ENCODE results near the gene ADAMTS14.
"Not testable (repeated sequence)": the region's sequence is repeated elsewhere in the genome, so short reads cannot be mapped to it uniquely, and the experiment has no call there.

ADAMTS14 gene

GRCh38 chr10:70758757-70759514 lies 86.6 kb downstream of the ADAMTS14 start:
- H3K9me3 ChIP-seq (ENCODE audit: control insufficient read depth in 1 of 2, low read length in 2 of 2) = no peaks in the 10 kb centered on the region
- no peak overlapping the region for H3K27ac ChIP-seq (ENCODE audit: low read length)
- no peak overlapping the region for H3K4me3 ChIP-seq (ENCODE audit: low read depth in 1 of 2, low read length in 2 of 2)
- no peaks in the 10 kb centered on the region for H3K36me3 ChIP-seq (ENCODE audit: control insufficient read depth in 1 of 2, insufficient read depth in 2 of 2, low read length in 2 of 2)
- H3K4me1 ChIP-seq (ENCODE audit: control insufficient read depth in 1 of 2, insufficient read depth in 2 of 2, low read length in 2 of 2) = no peaks in the 10 kb centered on the region
- H3K27me3 ChIP-seq (ENCODE audit: low read depth, low read length) = no peaks in the 10 kb centered on the region

- H3K4me3 ChIP-seq (ENCODE audit: low read depth in 1 of 2, low read length in 2 of 2) = no peak overlapping the region
- H3K27ac ChIP-seq (ENCODE audit: low read length) = no peak overlapping the region
- no peaks in the 10 kb centered on the region for H3K9me3 ChIP-seq (ENCODE audit: control insufficient read depth in 1 of 2, low read length in 2 of 2)
- no peaks in the 10 kb centered on the region for H3K36me3 ChIP-seq (ENCODE audit: control insufficient read depth in 1 of 2, insufficient read depth in 2 of 2, low read length in 2 of 2)
- H3K4me1 ChIP-seq (ENCODE audit: control insufficient read depth in 1 of 2, insufficient read depth in 2 of 2, low read length in 2 of 2) = no peaks in the 10 kb centered on the region
- no peaks in the 10 kb centered on the region for H3K27me3 ChIP-seq (ENCODE audit: low read depth, low read length)
Observed at GRCh38 chr10:70759781-70760180, 87.5 kb downstream of the ADAMTS14 start.

- Histone ChIP-seq H3K27ac (ENCODE audit: low read length) (no peak overlapping the region), H3K27me3 (ENCODE audit: low read depth, low read length) (no peaks in the 10 kb centered on the region), H3K4me1 (ENCODE audit: control insufficient read depth in 1 of 2, insufficient read depth in 2 of 2, low read length in 2 of 2) (no peaks in the 10 kb centered on the region), H3K4me3 (ENCODE audit: low read depth in 1 of 2, low read length in 2 of 2) (no peak overlapping the region), H3K9me3 (ENCODE audit: control insufficient read depth in 1 of 2, low read length in 2 of 2) (no peaks in the 10 kb centered on the region), H3K36me3 (ENCODE audit: control insufficient read depth in 1 of 2, insufficient read depth in 2 of 2, low read length in 2 of 2) (no peaks in the 10 kb centered on the region)
Observed at GRCh38 chr10:70760271-70760787, 88.0 kb downstream of the ADAMTS14 start.

GRCh38 chr10:70761031-70761601 lies 88.8 kb downstream of the ADAMTS14 start:
- Histone ChIP-seq H3K27ac (ENCODE audit: low read length) (no peak overlapping the region), H3K4me3 (ENCODE audit: low read depth in 1 of 2, low read length in 2 of 2) (no peak overlapping the region), H3K27me3 (ENCODE audit: low read depth, low read length) (no peaks in the 10 kb centered on the region)

GRCh38 chr10:70761727-70762350 lies 89.5 kb downstream of the ADAMTS14 start:
- Histone ChIP-seq H3K36me3 (ENCODE audit: control insufficient read depth in 1 of 2, insufficient read depth in 2 of 2, low read length in 2 of 2) (no peaks in the 10 kb centered on the region), H3K27me3 (ENCODE audit: low read depth, low read length) (no peaks in the 10 kb centered on the region), H3K27ac (ENCODE audit: low read length) (no peak overlapping the region)

More at GRCh38 chr10:70761031-70761601, 88.8 kb downstream of the ADAMTS14 start:
- Histone ChIP-seq H3K4me1 (ENCODE audit: control insufficient read depth in 1 of 2, insufficient read depth in 2 of 2, low read length in 2 of 2) (no peaks in the 10 kb centered on the region), H3K9me3 (ENCODE audit: control insufficient read depth in 1 of 2, low read length in 2 of 2) (no peaks in the 10 kb centered on the region), H3K36me3 (ENCODE audit: control insufficient read depth in 1 of 2, insufficient read depth in 2 of 2, low read length in 2 of 2) (no peaks in the 10 kb centered on the region)

GRCh38 chr10:70762441-70763175 lies 90.3 kb downstream of the ADAMTS14 start:
- Histone ChIP-seq H3K4me3 (ENCODE audit: low read depth in 1 of 2, low read length in 2 of 2) (no peak overlapping the region), H3K27me3 (ENCODE audit: low read depth, low read length) (no peaks in the 10 kb centered on the region), H3K4me1 (ENCODE audit: control insufficient read depth in 1 of 2, insufficient read depth in 2 of 2, low read length in 2 of 2) (no peaks in the 10 kb centered on the region), H3K9me3 (ENCODE audit: control insufficient read depth in 1 of 2, low read length in 2 of 2) (no peaks in the 10 kb centered on the region), H3K36me3 (ENCODE audit: control insufficient read depth in 1 of 2, insufficient read depth in 2 of 2, low read length in 2 of 2) (no peaks in the 10 kb centered on the region), H3K27ac (ENCODE audit: low read length) (no peak overlapping the region)

More at GRCh38 chr10:70761727-70762350, 89.5 kb downstream of the ADAMTS14 start:
- Histone ChIP-seq H3K4me1 (ENCODE audit: control insufficient read depth in 1 of 2, insufficient read depth in 2 of 2, low read length in 2 of 2) (no peaks in the 10 kb centered on the region), H3K4me3 (ENCODE audit: low read depth in 1 of 2, low read length in 2 of 2) (no peak overlapping the region), H3K9me3 (ENCODE audit: control insufficient read depth in 1 of 2, low read length in 2 of 2) (no peaks in the 10 kb centered on the region)

GRCh38 chr10:70763567-70763966 lies 91.3 kb downstream of the ADAMTS14 start:
- no peak overlapping the region for H3K27ac ChIP-seq (ENCODE audit: low read length)
- H3K36me3 ChIP-seq (ENCODE audit: control insufficient read depth in 1 of 2, insufficient read depth in 2 of 2, low read length in 2 of 2) = no peaks in the 10 kb centered on the region
- H3K4me1 ChIP-seq (ENCODE audit: control insufficient read depth in 1 of 2, insufficient read depth in 2 of 2, low read length in 2 of 2) = no peaks in the 10 kb centered on the region

GRCh38 chr10:70765794-70766594 lies 93.7 kb downstream of the ADAMTS14 start:
- Histone ChIP-seq H3K4me3 (ENCODE audit: low read depth in 1 of 2, low read length in 2 of 2) (no peak overlapping the region), H3K27me3 (ENCODE audit: low read depth, low read length) (no peaks in the 10 kb centered on the region), H3K36me3 (ENCODE audit: control insufficient read depth in 1 of 2, insufficient read depth in 2 of 2, low read length in 2 of 2) (no peaks in the 10 kb centered on the region), H3K4me1 (ENCODE audit: control insufficient read depth in 1 of 2, insufficient read depth in 2 of 2, low read length in 2 of 2) (no peaks in the 10 kb centered on the region), H3K27ac (ENCODE audit: low read length) (no peak overlapping the region), H3K9me3 (ENCODE audit: control insufficient read depth in 1 of 2, low read length in 2 of 2) (no peaks in the 10 kb centered on the region)

More at GRCh38 chr10:70763567-70763966, 91.3 kb downstream of the ADAMTS14 start:
- Histone ChIP-seq H3K27me3 (ENCODE audit: low read depth, low read length) (no peaks in the 10 kb centered on the region), H3K9me3 (ENCODE audit: control insufficient read depth in 1 of 2, low read length in 2 of 2) (no peaks in the 10 kb centered on the region), H3K4me3 (ENCODE audit: low read depth in 1 of 2, low read length in 2 of 2) (no peak overlapping the region)

- not testable (repeated sequence) for H3K9me3 ChIP-seq (ENCODE audit: control insufficient read depth in 1 of 2, low read length in 2 of 2); H3K27ac ChIP-seq (ENCODE audit: low read length); H3K4me3 ChIP-seq (ENCODE audit: low read depth in 1 of 2, low read length in 2 of 2); H3K27me3 ChIP-seq (ENCODE audit: low read depth, low read length); H3K4me1 ChIP-seq (ENCODE audit: control insufficient read depth in 1 of 2, insufficient read depth in 2 of 2, low read length in 2 of 2); H3K36me3 ChIP-seq (ENCODE audit: control insufficient read depth in 1 of 2, insufficient read depth in 2 of 2, low read length in 2 of 2)
Observed at GRCh38 chr10:70768026-70768685, 95.8 kb downstream of the ADAMTS14 start.

- no peak overlapping the region for H3K27ac ChIP-seq (ENCODE audit: low read length)
- no peaks in the 10 kb centered on the region for H3K27me3 ChIP-seq (ENCODE audit: low read depth, low read length)
- no peaks in the 10 kb centered on the region for H3K36me3 ChIP-seq (ENCODE audit: control insufficient read depth in 1 of 2, insufficient read depth in 2 of 2, low read length in 2 of 2)
- H3K9me3 ChIP-seq (ENCODE audit: control insufficient read depth in 1 of 2, low read length in 2 of 2) = no peaks in the 10 kb centered on the region
- no peak overlapping the region for H3K4me3 ChIP-seq (ENCODE audit: low read depth in 1 of 2, low read length in 2 of 2)
- H3K4me1 ChIP-seq (ENCODE audit: control insufficient read depth in 1 of 2, insufficient read depth in 2 of 2, low read length in 2 of 2) = no peaks in the 10 kb centered on the region
Observed at GRCh38 chr10:70769121-70769520, 96.8 kb downstream of the ADAMTS14 start.
